GM23338 (cell line): ENCODE data around the gene DGKH.

Experiments
- CTCF ChIP-seq, 2 experiments: fragments of 200-600 bp in 1 of 2; sonication (generic) in 1 of 2; conservative IDR thresholded peaks; 2 replicates each; pipeline versions ENCODE4 v1.5.1 to v1.6.1; 2016 to 2017; ENCODE audit warnings: antibody characterized with exemption in 2 of 2, low read depth in 2 of 2, mild to moderate bottlenecking in 2 of 2, moderate library complexity in 1 of 2
- POLR2AphosphoS5 ChIP-seq: IDR thresholded peaks from 2 replicates; pipeline ENCODE4 v1.6.1; 2016; ENCODE audit warnings: antibody characterized with exemption, low read depth
- REST ChIP-seq: IDR thresholded peaks from one replicate; pipeline ENCODE4 v1.6.1; 2018; ENCODE audit warnings: antibody characterized with exemption; ENCODE audit not compliant: unreplicated experiment
- ZNF331 ChIP-seq: fragments of 250-450 bp; sonication (Bioruptor Pico); IDR thresholded peaks from 2 replicates; pipeline ENCODE4 v1.5.0; 2020; ENCODE audit warnings: low read depth, mild to moderate bottlenecking, moderate library complexity

DNA sequence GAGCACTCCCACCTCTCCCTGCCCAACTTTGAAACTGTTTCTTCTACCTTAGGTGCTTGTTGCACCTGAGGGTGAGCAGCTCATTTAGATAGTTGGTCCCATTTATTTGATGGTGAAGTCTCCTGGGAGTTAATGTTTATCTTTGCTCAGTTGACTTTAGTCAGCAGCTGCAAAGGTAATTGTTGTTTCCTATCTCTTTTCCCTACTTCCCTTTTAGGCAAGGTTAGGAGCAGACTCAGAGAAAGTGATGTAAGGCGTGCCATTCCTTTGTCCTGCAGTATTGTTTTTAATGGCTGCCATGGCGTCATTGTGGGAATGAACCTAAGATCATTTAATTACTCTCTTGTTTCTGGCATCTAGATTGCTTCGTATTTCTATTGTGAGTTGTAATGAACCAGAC lies 235.1 kb downstream of the DGKH start:
- TF ChIP-seq CTCF (conservative IDR thresholded peaks at IDR 0.05; ENCODE audit: low read depth in 2 of 2) (no peak), REST (no peak), ZNF331 (no peak), POLR2AphosphoS5 (no peak)
